Measurements from ENCODE around the gene TRIM49D2.
"Not testable (repeated sequence)": the region's sequence is repeated elsewhere in the genome, so short reads cannot be mapped to it uniquely, and the experiment has no call there.

TRIM49D2 gene, protein sequence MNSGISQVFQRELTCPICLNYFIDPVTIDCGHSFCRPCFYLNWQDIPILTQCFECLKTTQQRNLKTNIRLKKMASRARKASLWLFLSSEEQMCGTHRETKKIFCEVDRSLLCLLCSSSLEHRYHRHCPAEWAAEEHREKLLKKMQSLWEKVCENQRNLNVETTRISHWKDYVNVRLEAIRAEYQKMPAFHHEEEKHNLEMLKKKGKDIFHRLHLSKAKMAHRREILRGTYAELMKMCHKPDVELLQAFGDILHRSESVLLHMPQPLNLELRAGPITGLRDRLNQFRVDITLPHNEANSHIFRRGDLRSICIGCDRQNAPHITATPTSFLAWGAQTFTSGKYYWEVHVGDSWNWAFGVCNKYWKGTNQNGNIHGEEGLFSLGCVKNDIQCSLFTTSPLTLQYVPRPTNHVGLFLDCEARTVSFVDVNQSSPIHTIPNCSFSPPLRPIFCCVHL

DNA sequence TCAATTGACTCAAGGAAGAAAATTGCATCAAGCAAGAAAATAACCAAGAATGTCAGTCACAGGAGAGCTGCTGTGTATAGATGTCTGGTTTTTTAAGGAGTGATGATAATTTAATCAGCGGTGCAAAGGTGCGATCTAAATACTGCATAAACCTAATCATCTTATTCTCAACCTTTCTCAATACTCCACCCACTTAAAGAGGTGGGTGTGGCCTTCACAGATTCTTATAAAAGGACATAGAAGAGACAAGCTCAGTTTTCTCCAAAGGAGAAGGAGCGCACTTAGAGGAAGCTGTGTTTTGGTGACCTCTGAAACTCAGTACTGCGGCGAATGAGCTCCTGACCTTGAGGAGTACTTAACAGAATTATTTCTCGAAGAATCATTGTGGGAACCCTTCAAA, at the start of gene TRIM49D2:
TRIM49D2 (plus strand) TSS at position 301 of the 400 bp plus-strand sequence. CDS start 2,698 bp downstream, outside the sequence.
- DNase-seq (ENCODE audit: low spot score) = not testable (repeated sequence)

DNA sequence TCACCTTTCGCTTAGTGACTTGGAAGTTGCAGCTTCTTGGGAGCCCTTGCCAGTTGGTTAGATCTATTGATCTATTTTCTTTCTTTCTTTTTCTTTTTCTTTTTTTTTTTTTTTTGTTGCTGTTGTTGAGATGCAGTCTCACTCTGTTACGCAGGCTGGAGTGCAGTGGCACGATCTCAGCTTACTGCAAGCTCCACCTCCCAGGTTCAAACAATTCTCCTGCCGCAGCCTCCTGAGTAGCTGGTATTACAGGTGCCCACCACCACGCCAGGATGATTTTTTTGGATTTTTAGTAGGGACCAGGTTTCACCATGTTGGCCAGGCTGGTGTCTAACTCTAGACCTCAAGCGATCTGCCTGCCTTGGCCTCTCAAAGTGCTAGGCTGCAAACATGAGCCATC, 46.4 kb upstream of the TRIM49D2 start:
- DNase-seq (ENCODE audit: low spot score) = not testable (repeated sequence)

DNA sequence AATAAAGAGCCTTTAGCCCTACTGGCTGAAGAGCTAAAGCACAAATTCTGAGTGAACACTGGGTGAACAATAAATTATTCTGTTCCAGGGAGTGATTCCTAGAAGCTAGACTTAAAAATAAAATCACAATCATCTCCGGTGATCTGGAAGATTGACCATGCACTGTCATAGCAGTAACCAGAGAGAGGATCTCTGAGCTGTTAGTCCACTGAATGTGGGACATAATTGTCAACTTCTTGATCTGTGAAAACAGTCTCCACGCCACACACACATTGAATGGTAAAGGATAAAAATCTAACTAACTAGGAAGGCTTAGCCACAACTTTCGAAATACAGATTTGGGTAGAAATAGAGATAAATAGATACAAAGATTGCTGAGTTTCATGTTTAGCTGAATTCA, 30.6 kb upstream of the TRIM49D2 start:
- DNase-seq (ENCODE audit: low spot score) = not testable (repeated sequence)

DNA sequence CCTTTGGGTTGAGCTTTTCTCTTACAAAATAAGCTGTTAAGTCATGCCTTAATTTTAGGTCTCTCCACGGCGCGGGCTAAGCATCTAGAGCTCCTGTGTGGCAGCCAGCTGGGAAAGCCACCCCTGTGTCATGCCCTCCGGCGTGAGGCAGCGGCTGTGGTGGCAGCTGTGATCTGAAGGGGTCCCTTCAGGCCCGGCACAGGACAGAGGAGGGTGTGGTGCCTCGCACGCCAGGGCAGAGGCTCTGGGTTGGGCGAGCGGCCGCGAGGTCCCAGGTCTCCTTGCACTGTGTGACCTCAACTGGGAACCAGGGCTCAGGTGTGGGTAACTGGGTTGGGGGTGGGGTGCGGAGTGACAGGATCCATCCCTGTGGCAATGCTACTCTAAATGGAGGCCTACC, 23.1 kb upstream of the TRIM49D2 start:
- DNase-seq (ENCODE audit: low spot score) = not testable (repeated sequence)

DNA sequence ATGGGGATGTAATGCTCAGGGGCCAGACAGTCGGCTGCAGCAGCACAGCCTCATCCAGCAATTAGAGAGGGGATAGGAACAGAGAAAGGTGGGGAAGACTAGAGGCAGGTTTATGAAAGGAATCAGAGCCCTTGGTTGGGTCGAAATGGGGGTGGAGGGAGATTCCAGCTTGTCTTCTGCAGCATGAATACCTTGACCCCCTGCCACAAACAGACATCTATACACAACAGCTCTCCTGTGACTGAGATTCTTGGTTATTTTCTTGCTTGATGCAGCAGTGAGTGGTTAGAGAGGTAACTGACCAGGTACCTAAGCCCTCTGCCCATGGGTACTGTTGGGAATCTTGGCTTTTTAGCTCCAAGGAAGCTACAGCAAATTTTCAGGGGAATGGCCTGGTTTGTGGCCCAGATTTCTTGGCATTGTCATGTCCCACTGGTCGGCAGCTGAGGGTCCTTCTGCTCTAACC, 1.6 kb upstream of the TRIM49D2 start, which contains the start of gene TRIM49D1:
TRIM49D1 (minus strand) TSS at position 51 of the 466 bp plus-strand sequence. CDS start 4,535 bp downstream, outside the sequence.
- no peak for DNase-seq (ENCODE audit: low spot score)

DNA sequence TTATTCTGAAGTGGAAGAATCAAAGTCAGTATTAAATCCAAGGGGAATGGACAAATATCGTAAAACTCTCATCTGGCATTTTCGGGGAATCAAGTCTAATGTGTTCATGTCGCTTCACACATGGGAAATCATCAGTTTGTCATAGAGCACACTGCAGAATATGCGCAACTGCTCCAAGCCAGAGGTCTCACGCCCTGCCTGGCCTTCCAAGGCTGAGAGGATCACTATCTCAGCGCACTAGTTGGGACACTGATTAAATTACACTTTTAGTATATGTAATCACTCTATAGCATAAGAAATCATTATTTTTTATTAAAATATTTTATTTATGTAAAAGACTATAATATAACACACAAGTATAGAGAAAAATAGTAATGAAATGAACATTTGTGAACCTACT, 37.0 kb downstream of the TRIM49D2 start:
- DNase-seq (ENCODE audit: low spot score) = not testable (repeated sequence)

DNA sequence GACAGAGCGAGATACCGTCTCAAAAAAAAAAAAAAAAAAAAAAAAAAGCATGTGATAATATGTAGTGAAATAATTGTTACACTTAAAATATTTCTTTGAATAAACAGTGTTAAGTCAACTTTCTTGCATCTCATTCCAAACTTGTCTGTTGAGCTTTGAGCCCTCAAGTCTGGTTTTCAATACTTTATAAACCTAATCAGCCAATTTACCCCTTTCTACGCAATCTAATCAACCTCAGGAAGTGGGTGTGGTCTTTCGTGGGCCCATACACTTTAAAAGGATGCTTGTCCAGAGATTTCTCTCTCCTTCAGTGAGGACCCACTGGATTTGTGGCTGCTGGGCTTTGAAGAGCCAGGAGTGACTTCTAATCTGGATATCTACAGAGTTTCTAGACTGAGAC, 41.9 kb downstream of the TRIM49D2 start, which contains the start of gene TRIM64:
TRIM64 (plus strand) TSS at position 301 of the 400 bp plus-strand sequence. CDS start 2,467 bp downstream, outside the sequence.
- not testable (repeated sequence) for DNase-seq (ENCODE audit: low spot score)
